Stomach (tissue), 9 donors: ENCODE data around the gene PCSK7. TPM values are rescaled to one million over a fixed set of nuclear protein-coding genes. Genes with fewer than 3 reads are reported as not detected.

Experiments used
- DNase-seq, 2 donors: peaks; one replicate each; pipeline versions ENCODE4 v3.0.0 to v3.0.0-alpha.2; 2013 to 2019
- H3K27ac ChIP-seq, 5 donors: fragments of 200-600 bp in 4 of 5; sonication (generic) in 4 of 5; one replicate each; pipeline ENCODE4 v1.5.1; 2013 to 2019; ENCODE audit warnings: mild to moderate bottlenecking in 1 of 5, moderate library complexity in 1 of 5
- H3K27me3 ChIP-seq, 3 donors: fragments of 200-600 bp; sonication (generic); one replicate each; pipeline ENCODE4 v1.5.1; 2017 to 2019; ENCODE audit warnings: mixed run types in 1 of 3
- H3K36me3 ChIP-seq, 4 donors: fragments of 200-600 bp; sonication (generic); 1 replicate in 3 of 4; 2 replicates in 1 of 4; pipeline ENCODE4 v1.5.1; 2016 to 2019
- H3K4me1 ChIP-seq, 4 donors: fragments of 200-600 bp; sonication (generic); one replicate each; pipeline ENCODE4 v1.5.1; 2016 to 2019
- H3K4me3 ChIP-seq, 4 donors: fragments of 200-600 bp; sonication (generic) in 3 of 4; one replicate each; pipeline ENCODE4 v1.5.1; 2016 to 2019; ENCODE audit warnings: mild to moderate bottlenecking in 1 of 4
- H3K9me3 ChIP-seq, 4 donors: fragments of 200-600 bp; sonication (generic); one replicate each; pipeline ENCODE4 v1.5.1; 2016 to 2019
- EP300 ChIP-seq: sonication (generic); formaldehyde crosslinking; IDR thresholded peaks from one replicate; pipeline ENCODE4 v1.6.1; 2017; ENCODE audit warnings: antibody characterized with exemption
- POLR2A ChIP-seq, 4 donors: fragments of 450-650 bp; IDR thresholded peaks; one replicate each; pipeline ENCODE4 v1.6.1; 2016; ENCODE audit warnings: antibody characterized with exemption in 4 of 4, control low read depth in 2 of 4, mild to moderate bottlenecking in 1 of 4, moderate library complexity in 1 of 4
- POLR2AphosphoS5 ChIP-seq, 3 donors: sonication (generic); formaldehyde crosslinking; IDR thresholded peaks; one replicate each; pipeline ENCODE4 v1.6.1; 2016; ENCODE audit warnings: antibody characterized with exemption in 3 of 3
- WGBS, 5 donors: extraction: QIAGEN DNeasy Blood & Tissue Kit in 3 of 5; methylation state at CpG; one replicate each; pipeline versions ENCODE4 v1.1.5 to v1.1.7; 2013 to 2018; 5-methylcytosine and 5-hydroxymethylcytosine counted together
- intact Hi-C: fragments of 100-400 bp; cut with DNase I; formaldehyde crosslinking; loops from one replicate; pipeline ENCODE4 v1.15.1; 2023; ENCODE audit warnings: low total_unique reads
- polyA plus RNA-seq, 3 donors: library from polyadenylated mRNA; stranded (reverse); fragments of 200-250 nt; gene quantifications; one replicate each; pipeline ENCODE4 v1.2.3, GENCODE V29; 2013
- total RNA-seq, 5 donors: library from RNA; depleted of rRNA; stranded (reverse); fragments of >200 nt; gene quantifications; one replicate each; pipeline versions ENCODE4 v1.1.0 to v1.2.3, GENCODE V29; 2014 to 2016
- TF ChIP-seq, protein P1 (sequence below), 7 experiments: fragments of 450-650 bp in 4 of 7; fragments of 200-600 bp in 3 of 7; sonication (generic) in 3 of 7; IDR thresholded peaks; one replicate each; pipeline ENCODE4 v1.5.1; 2016 to 2019; ENCODE audit warnings: antibody characterized with exemption in 7 of 7, control low read depth in 2 of 7, mild to moderate bottlenecking in 1 of 7
- donor health status: healthy with polysubstance abuse.
- donor health status: Bipolar disorder and iron deficiency.
- donor health status: healthy.

Gene PCSK7
- total and polyA plus RNA-seq, 8 donors, result 14.1 to 232 (median 79.3) TPM

DNA sequence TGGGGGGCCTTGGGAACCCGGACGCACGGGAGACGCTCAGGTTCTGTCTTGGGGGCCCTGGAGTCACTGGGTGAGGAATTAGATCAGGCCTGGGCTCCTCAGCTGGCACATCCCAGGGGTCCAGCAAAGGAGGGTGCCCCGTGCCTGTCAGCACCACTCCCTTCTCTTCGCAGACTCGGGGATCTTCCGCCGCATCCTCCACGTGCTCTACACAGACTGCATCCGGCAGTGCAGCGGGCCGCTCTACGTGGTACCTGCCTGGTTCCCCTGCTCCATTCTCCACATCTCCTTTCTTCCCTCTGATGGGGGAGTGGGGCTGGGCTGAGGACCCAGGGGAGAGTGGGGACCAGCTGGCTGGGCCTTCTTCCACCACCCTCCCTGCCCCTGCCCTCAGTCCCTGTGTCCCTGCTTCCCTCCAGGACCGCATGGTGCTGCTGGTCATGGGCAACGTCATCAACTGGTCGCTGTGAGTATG lies 39.4 kb downstream of the PCSK7 start:
- H3K4me3 ChIP-seq, result no peak overlapping the region
- H3K9me3 ChIP-seq, result no peaks in the 10 kb centered on the region
- H3K36me3 ChIP-seq, result peaks cover 69 to 97% (median 90%) of the 10 kb centered on the region in 4 donors
- WGBS, 5 donors, result 85 to 96% (median 91%) methylated on average over 17 of the region's 17 CpGs
- no peaks in the 10 kb centered on the region for H3K27me3 ChIP-seq
- peak overlapping the region in 1 of 5 donors; percentile 37 for H3K27ac ChIP-seq
- peaks cover 12 to 55% (median 34%) of the 10 kb centered on the region in 4 donors for H3K4me1 ChIP-seq
- intact Hi-C loops, result no loop called here
- no peak for DNase-seq
- TF ChIP-seq, protein P1, sequence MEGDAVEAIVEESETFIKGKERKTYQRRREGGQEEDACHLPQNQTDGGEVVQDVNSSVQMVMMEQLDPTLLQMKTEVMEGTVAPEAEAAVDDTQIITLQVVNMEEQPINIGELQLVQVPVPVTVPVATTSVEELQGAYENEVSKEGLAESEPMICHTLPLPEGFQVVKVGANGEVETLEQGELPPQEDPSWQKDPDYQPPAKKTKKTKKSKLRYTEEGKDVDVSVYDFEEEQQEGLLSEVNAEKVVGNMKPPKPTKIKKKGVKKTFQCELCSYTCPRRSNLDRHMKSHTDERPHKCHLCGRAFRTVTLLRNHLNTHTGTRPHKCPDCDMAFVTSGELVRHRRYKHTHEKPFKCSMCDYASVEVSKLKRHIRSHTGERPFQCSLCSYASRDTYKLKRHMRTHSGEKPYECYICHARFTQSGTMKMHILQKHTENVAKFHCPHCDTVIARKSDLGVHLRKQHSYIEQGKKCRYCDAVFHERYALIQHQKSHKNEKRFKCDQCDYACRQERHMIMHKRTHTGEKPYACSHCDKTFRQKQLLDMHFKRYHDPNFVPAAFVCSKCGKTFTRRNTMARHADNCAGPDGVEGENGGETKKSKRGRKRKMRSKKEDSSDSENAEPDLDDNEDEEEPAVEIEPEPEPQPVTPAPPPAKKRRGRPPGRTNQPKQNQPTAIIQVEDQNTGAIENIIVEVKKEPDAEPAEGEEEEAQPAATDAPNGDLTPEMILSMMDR (IDR thresholded peaks at IDR 0.05), result no peak
- TF ChIP-seq POLR2A (IDR thresholded peaks at IDR 0.05) (no peak), EP300 (no peak), POLR2AphosphoS5 (IDR thresholded peaks at IDR 0.05) (no peak)

DNA sequence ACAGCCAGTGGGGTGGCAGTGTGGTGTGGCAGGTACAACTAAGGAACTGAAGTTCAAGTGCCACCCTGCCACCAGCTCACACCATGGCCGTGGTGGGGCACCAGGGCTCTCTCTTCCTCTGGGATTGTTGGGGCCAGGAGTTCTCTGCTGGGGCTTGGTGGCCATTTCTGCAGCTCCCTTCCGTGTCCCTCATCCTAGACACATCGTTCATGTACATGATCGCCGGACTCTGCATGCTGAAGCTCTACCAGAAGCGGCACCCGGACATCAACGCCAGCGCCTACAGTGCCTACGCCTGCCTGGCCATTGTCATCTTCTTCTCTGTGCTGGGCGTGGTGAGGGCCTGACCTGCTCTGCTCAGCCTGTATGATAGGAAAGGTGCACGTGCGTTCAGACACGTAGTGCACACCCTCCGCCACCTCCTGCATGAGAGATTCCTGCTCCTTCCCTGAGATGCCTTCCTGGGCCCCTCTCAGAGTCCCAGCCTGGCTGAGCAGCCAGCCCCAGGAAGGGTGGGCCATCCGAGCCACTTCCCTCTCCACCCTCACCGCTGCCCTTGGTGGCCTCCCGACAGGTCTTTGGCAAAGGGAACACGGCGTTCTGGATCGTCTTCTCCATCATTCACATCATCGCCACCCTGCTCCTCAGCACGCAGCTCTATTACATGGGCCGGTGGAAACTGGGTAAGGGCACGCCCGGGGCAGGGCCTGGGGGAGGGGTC lies 40.0 kb downstream of the PCSK7 start:
- Histone ChIP-seq H3K9me3 (no peaks in the 10 kb centered on the region), H3K4me3 (no peak overlapping the region), H3K4me1 (peaks cover 12 to 55% (median 33%) of the 10 kb centered on the region in 4 donors), H3K36me3 (peaks cover 72 to 99% (median 93%) of the 10 kb centered on the region in 4 donors), H3K27me3 (no peaks in the 10 kb centered on the region), H3K27ac (peak overlapping the region in 2 of 5 donors; percentile 6 to 37)
- intact Hi-C loops, result no loop called here
- TF ChIP-seq POLR2AphosphoS5 (IDR thresholded peaks at IDR 0.05) (no peak), POLR2A (IDR thresholded peaks at IDR 0.05) (no peak), EP300 (no peak)
- TF ChIP-seq, protein P1 (IDR thresholded peaks at IDR 0.05), result no peak
- 83 to 90% (median 87%) methylated on average over 19 to 26 of the region's 26 CpGs for WGBS, 5 donors
- DNase-seq, result no peak

DNA sequence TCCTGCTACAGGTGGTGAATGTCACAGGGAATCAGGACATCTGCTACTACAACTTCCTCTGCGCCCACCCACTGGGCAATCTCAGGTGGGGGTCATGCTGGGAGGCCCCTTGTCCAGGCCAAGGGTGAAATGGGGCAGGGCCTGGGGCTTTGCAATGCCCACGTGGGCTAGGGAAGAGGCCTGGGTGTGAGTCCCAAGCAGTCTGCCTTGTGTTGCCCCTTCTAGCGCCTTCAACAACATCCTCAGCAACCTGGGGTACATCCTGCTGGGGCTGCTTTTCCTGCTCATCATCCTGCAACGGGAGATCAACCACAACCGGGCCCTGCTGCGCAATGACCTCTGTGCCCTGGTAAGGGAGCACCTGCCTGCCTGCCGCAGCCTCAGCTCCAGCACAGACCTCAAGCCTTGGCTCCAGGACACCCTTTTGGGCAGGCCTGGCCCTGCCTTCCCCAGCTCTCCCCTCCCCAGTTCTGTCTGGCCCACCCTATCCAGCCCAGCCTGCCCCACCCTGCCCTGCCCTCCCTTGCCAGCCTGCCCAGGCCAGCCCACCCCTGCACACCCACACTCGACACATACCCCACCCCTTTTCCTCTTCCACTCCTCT lies 41.8 kb downstream of the PCSK7 start:
- Histone ChIP-seq H3K36me3 (peaks cover 75 to 97% (median 86%) of the 10 kb centered on the region in 4 donors), H3K4me1 (peaks cover 13 to 67% (median 35%) of the 10 kb centered on the region in 4 donors), H3K27ac (peak overlapping the region in 2 of 5 donors; percentile 25 to 38), H3K4me3 (no peak overlapping the region), H3K9me3 (no peaks in the 10 kb centered on the region), H3K27me3 (no peaks in the 10 kb centered on the region)
- 67 to 82% (median 77%) methylated on average over 6 to 8 of the region's 8 CpGs for WGBS, 5 donors
- intact Hi-C loops, result loop anchor here (5.0 kb wide), 1 partner anchor 37 kb away; no protein-coding TSS in a partner anchor
- TF ChIP-seq POLR2AphosphoS5 (IDR thresholded peaks at IDR 0.05), result no peak
- TF ChIP-seq EP300, result no peak
- DNase-seq, result no peak

DNA sequence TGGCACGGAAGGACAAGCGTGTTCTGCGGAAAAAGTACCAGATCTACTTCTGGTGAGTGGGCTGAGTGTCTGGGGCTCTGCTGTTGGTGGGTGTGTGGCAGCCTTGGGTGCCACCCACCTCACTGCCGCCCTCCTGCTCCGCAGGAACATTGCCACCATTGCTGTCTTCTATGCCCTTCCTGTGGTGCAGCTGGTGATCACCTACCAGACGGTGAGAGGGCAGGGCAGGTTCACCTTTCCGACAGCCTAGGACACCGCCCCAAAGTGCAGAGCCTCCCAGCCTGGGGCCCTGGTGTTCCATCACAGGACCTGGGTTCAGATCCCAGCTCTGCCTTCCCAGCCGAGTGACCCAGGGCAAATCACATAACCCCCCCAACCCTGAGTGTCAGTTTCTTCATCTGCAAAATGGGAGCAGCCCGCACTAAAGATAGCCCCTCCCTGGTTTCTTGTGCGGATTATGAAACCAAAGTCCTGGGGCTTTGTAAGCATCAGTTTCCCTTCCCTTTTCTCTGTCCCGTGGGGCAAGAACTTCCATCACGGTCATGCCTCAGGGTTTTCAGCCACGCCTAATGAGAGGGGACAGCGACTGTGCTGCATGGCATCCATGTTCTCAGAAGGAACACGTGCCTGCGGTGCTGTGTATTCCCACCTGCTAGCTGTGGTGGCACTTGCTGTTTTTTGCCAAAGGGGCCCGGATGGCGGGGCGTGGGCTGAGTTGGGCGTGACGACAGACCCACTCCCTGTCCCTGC lies 42.5 kb downstream of the PCSK7 start:
- H3K4me3 ChIP-seq, result no peak overlapping the region
- TF ChIP-seq POLR2AphosphoS5 (IDR thresholded peaks at IDR 0.05) (no peak), POLR2A (IDR thresholded peaks at IDR 0.05) (no peak), EP300 (no peak)
- TF ChIP-seq, protein P1 (IDR thresholded peaks at IDR 0.05), result no peak
- peak overlapping the region in 3 of 5 donors; percentile 32 to 60 (median 38) for H3K27ac ChIP-seq
- intact Hi-C loops, result loop anchor here (5.0 kb wide), 1 partner anchor 38 kb away; no protein-coding TSS in a partner anchor
- 84 to 93% (median 86%) methylated on average over 16 to 22 of the region's 22 CpGs for WGBS, 5 donors
- H3K27me3 ChIP-seq, result no peaks in the 10 kb centered on the region
- peaks cover 18 to 68% (median 38%) of the 10 kb centered on the region in 4 donors for H3K4me1 ChIP-seq
- peaks cover 75 to 97% (median 84%) of the 10 kb centered on the region in 4 donors for H3K36me3 ChIP-seq
- H3K9me3 ChIP-seq, result no peaks in the 10 kb centered on the region
- peak; percentile 24 to 44 for DNase-seq
